BJ (cell line): ENCODE data around the gene TPRA1. TPM values are rescaled to one million over a fixed set of nuclear protein-coding genes. Genes with fewer than 3 reads are reported as not detected.

Source experiments
- CTCF ChIA-PET: fragments of 350-600 bp; formaldehyde crosslinking; extraction: SDS; loops from one replicate; lab custom pipeline; 2021; ENCODE audit warnings: antibody characterized with exemption, inconsistent platforms; lab: Yijun Ruan, JAX
- POLR2A ChIA-PET: fragments of 300-600 bp; sonication (Branson Sonifier 250); formaldehyde crosslinking; extraction: SDS; loops from one replicate; lab custom pipeline; 2021; ENCODE audit warnings: antibody characterized with exemption; lab: Charles Lee
- DNase-seq: peaks from one replicate; pipeline ENCODE4 v3.0.0-alpha.2; 2011; ENCODE audit warnings: low read depth
- H3K27me3 ChIP-seq: 2 replicates; pipeline ENCODE4 v1.6.0; 2011; ENCODE audit warnings: low read length; ENCODE audit not compliant: control insufficient read depth, insufficient read depth
- H3K36me3 ChIP-seq: 2 replicates; pipeline ENCODE4 v1.5.1; 2011; ENCODE audit warnings: low read length; ENCODE audit not compliant: control insufficient read depth, insufficient read depth
- H3K4me3 ChIP-seq: 2 replicates; pipeline ENCODE4 v1.5.1; 2011; ENCODE audit warnings: low read depth, mild to moderate bottlenecking, control low read depth, low read length
- CTCF ChIP-seq: IDR thresholded peaks from 2 replicates; pipeline ENCODE4 v1.5.1; 2011; ENCODE audit warnings: low read depth, mild to moderate bottlenecking, control low read depth, inconsistent platforms, low read length, moderate library complexity; ENCODE audit not compliant: insufficient read depth
- polyA plus RNA-seq: library from polyadenylated mRNA; depleted of rRNA; stranded (reverse); fragments of >200 nt; gene quantifications from 2 replicates; pipeline ENCODE4 v1.2.3, GENCODE V29; 2011

The TPRA1 gene
- polyA plus RNA-seq, 1 experiment = 72.2 TPM

DNA sequence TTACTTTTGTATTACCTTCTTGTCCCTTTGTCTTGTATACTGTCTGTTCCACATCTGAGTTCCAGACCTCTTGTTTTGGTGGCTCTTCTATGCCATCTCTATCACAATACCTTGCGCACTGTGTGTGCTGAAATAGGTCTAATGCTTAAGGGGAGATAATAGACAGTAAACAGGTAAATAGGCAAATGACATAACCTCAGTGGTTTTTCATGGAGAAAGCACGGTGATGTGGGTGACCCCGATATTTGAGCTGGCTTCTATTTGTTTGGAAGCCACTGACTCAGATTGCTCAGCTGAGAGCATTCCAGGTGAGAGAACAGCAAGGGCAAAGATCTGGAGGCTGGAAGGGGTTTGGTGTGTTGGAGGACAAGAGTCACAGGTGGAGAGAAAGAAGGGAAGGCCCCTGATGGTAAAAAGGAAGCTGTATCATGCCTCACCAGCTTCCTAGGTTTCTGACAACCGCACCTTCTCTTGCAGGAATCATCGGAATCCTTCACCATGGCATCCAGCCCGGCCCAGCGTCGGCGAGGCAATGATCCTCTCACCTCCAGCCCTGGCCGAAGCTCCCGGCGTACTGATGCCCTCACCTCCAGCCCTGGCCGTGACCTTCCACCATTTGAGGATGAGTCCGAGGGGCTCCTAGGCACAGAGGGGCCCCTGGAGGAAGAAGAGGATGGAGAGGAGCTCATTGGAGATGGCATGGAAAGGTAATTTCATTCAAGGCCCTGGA lies 8.5 kb upstream of the TPRA1 start:
- Histone ChIP-seq H3K36me3 (no peaks in the 10 kb centered on the region), H3K4me3 (peak overlapping the region; percentile 58), H3K27me3 (no peaks in the 10 kb centered on the region)
- no peak for DNase-seq
- ChIA-PET POLR2A (no interaction called here), CTCF (interaction anchor here (0.6 to 1.6 kb wide), 3 partner anchors 9 to 24 kb away, joined by 3 to 6 read pairs (median 3); partner anchors contain the start of gene TPRA1)
- TF ChIP-seq CTCF = no peak

GRCh38 chr3:127597020-127597771 lies 6.7 kb upstream of the TPRA1 start:
- H3K36me3 ChIP-seq = no peaks in the 10 kb centered on the region
- no peak for TF ChIP-seq CTCF
- no peaks in the 10 kb centered on the region for H3K27me3 ChIP-seq
- DNase-seq = no peak
- CTCF ChIA-PET = interaction anchor here (0.9 kb wide), 1 partner anchor 22 kb away, joined by 4 read pairs; no protein-coding TSS in a partner anchor
- no peak overlapping the region for H3K4me3 ChIP-seq
- POLR2A ChIA-PET = no interaction called here

- DNase-seq = no peak
- H3K36me3 ChIP-seq = no peaks in the 10 kb centered on the region
- no peak overlapping the region for H3K4me3 ChIP-seq
- no peaks in the 10 kb centered on the region for H3K27me3 ChIP-seq
- POLR2A ChIA-PET = no interaction called here
- TF ChIP-seq CTCF = no peak
- CTCF ChIA-PET = interaction anchor here (1.4 to 1.9 kb wide), 2 partner anchors 11 to 20 kb away, joined by 3 to 4 read pairs; no protein-coding TSS in a partner anchor
These were observed 4.8 kb upstream of the TPRA1 start for GRCh38 chr3:127595303-127595702.

- no peaks in the 10 kb centered on the region for H3K36me3 ChIP-seq
- H3K27me3 ChIP-seq = no peaks in the 10 kb centered on the region
- no peak overlapping the region for H3K4me3 ChIP-seq
- TF ChIP-seq CTCF = no peak
- ChIA-PET POLR2A (no interaction called here), CTCF (no interaction called here)
- DNase-seq = no peak
These were observed 2.6 kb upstream of the TPRA1 start for GRCh38 chr3:127593178-127593577.

DNA sequence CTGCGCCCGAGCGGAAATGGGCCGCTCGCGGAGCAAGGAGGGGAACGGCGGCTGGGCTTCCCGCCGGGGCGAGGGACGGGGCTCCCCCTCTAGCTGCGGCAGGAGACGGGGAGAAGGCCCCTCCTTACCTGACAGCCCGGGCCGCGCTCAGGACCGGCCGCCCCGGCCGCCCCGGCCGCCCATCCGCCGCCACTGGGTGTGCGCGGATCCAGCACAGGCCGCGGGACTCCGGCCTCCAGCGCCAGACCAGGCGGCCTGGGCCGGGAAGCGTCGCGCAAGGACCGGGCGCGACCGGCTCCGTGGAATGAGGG lies 296 bp downstream of the TPRA1 start:
- no peak for TF ChIP-seq CTCF
- ChIA-PET CTCF (interaction anchor here (1.1 to 1.6 kb wide), 2 partner anchors 9 to 15 kb away, joined by 3 to 5 read pairs; no protein-coding TSS in a partner anchor), POLR2A (no interaction called here)
- Histone ChIP-seq H3K4me3 (peak overlapping the region; percentile 72), H3K27me3 (no peaks in the 10 kb centered on the region), H3K36me3 (peaks cover 3% of the 10 kb centered on the region; the same call in 1 of the 2 replicates)
- DNase-seq = no peak
